ENCODE measurements around the gene EIF4G3.

DNA sequence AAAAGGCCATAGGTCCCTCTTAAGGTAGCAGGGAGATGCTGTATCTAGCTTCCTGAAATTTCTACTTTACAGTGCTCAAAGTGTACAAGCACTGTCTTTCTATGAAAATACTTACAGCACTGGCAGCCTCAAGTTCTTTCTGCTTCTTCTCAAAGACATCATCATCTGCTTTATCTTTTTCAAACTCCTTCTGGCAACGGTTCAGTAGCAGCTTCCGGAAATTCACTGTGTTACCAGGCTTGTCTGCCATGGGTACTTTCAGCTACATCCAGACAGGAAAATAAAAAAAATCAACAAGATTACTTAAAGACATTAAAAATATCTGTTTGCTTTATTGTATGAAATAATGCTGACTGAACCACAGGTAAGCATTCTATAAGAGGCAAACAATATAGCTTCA is 311.7 kb downstream of the EIF4G3 start:
- TF ChIP-seq, protein P1, sequence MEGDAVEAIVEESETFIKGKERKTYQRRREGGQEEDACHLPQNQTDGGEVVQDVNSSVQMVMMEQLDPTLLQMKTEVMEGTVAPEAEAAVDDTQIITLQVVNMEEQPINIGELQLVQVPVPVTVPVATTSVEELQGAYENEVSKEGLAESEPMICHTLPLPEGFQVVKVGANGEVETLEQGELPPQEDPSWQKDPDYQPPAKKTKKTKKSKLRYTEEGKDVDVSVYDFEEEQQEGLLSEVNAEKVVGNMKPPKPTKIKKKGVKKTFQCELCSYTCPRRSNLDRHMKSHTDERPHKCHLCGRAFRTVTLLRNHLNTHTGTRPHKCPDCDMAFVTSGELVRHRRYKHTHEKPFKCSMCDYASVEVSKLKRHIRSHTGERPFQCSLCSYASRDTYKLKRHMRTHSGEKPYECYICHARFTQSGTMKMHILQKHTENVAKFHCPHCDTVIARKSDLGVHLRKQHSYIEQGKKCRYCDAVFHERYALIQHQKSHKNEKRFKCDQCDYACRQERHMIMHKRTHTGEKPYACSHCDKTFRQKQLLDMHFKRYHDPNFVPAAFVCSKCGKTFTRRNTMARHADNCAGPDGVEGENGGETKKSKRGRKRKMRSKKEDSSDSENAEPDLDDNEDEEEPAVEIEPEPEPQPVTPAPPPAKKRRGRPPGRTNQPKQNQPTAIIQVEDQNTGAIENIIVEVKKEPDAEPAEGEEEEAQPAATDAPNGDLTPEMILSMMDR (IDR thresholded peaks at IDR 0.05; ENCODE audit: control extremely low read depth in 1 of 3, insufficient read depth in 1 of 3, low read depth in 1 of 3, low read length in 3 of 3) = no peak
- no peak for TF ChIP-seq CHD2 (IDR thresholded peaks at IDR 0.05; ENCODE audit: low read length)
- no peak for TF ChIP-seq SRF (IDR thresholded peaks at IDR 0.05; ENCODE audit: low read depth, low read length)
- TF ChIP-seq, protein P2, sequence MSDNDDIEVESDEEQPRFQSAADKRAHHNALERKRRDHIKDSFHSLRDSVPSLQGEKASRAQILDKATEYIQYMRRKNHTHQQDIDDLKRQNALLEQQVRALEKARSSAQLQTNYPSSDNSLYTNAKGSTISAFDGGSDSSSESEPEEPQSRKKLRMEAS (IDR thresholded peaks at IDR 0.05) = no peak
- no peak for TF ChIP-seq PHF8 (conservative IDR thresholded peaks at IDR 0.05; ENCODE audit: low read depth, low read length)
